HG03060 (cell line): Measurements from ENCODE around the gene TMEM35B.
"Not testable (repeated sequence)": the region's sequence is repeated elsewhere in the genome, so short reads cannot be mapped to it uniquely, and the experiment has no call there.

Experiments used
- ATAC-seq: cut with Tn5 transposase; IDR thresholded peaks from one replicate; pipeline ENCODE4 v1.9.1; 2021; ENCODE audit warnings: low read depth, moderate number of reproducible peaks; ENCODE audit not compliant: unreplicated experiment

Gene TMEM35B

DNA sequence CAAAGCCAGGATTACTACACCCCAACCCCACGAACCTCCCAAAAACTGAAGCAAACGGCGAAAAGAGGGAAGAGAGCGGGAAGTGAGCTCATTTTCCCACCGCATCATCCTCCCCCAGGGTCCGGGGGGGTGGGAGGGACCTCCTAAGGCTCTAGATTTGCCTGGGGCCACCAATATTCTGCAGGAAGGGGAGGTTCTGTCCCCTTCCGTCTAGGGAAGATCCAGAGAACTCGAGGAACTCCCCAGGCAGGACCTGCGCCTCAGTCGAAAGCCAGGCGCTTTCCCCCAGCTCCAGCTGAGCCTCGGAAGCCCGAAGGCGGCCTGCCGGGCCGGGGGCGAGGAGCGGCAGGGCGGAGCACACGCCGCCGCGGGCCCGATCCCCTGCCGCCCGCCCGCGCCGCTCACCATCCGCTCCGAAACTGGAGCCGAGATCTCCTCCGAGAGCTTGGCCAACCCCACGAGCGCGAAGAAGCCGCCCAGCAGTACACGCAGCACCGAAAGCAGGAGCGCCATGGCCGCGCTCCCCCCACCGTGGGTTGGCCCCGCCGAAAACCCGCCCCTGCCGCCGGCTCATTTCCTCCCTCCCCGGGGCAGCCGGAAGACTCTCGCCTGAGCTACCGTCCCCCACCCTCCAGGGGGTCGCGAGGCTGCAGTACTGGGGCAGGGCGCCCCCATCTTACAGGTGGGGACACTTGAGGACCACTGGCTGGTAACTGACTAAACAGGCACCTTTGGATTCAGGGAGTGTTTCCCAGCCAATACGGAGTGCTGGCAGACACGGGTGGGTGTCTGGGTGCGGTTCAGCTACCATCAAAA is at the start of gene TMEM35B:
Gene TMEM35B, minus strand, starts transcription at position 555 of the 816 bp plus-strand sequence. Its CDS starts 42 bp downstream, at position 513.
- ATAC-seq = no peak

DNA sequence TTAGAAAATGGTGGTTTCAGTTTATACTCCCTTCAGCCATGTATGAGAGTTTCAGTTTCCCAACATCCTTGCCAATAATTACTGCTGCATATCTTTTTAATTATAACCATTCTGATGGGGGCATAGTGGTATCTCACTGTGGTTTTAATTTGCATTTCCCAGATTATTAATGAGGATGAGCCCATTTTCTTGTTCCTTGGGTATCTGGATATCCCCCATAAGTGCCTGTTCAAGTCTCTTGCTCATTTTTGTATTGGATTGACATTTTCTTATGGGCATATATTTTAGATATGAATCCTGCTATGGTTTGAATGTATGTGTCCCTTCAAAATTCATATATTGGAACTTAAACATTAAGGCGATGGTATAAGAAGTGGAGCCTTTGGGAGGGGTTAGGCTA is 48.2 kb upstream of the TMEM35B start:
- ATAC-seq = no peak

DNA sequence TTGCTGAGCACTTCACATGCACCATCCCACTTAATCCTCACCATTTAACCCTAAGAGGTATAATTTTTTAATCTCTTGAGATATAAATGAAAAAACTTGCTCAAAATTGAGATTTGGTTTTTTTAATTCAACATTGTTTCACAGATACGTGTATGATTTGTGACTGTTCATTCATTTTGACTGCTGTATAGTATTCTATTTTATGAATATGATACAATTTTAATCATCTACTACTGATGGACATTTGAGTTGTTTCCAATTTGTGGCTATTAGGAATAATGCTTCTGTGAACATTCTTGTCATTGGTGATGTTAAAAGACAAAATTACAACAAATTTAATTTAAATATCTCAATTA is 47.2 kb upstream of the TMEM35B start:
- ATAC-seq = no peak

DNA sequence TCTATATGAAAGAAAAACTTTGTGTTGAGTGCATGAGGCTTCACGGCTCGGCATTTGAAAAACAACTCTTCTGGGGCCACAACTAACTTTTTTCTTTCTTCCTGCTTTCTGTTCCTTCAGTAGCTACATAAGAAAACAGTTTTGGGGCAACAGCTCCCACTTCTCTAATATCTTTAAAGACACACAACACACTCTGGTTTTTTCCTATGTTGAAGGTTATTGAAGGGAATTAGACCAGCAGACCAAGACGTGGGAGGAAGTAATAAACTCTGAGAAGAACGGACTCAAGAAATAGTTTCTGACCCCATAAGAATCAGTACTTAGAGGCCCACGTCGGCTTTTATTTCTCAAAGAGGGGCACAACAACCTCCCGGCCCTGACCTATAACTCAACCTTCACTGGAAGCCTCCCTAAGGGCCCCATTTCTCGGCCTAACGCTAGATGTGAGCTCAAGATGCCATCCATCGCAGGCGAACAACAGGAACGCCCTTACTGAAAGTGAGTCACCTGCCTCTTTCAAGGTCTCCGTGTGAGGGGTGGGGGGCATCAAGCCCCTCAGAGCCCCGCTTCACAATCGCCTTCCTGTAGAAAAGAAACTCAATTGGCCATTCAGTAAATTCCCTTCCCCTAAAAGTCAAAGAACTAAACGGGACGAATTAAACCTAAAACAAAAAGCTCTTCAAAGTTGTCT is 45.8 kb upstream of the TMEM35B start:
- no peak for ATAC-seq

DNA sequence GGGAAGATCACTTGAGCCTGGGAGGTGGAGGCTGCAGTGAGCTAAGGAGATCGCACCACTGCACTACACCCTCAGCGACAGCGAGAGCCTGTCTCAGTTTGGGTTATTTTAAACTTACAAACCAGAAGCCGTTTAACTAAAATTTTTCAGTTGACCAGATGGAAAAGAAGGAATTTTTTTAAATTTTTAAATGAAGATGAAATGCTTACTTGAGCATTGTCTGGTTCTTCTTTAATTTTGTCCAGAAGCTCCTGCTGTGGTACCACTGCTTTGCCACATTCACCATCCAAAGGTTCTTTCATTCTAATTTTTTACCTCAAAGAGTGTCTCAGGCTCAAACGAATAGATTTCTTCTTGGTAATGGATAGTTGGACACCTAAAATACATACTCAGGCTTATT is 45.2 kb upstream of the TMEM35B start:
- ATAC-seq = no peak

DNA sequence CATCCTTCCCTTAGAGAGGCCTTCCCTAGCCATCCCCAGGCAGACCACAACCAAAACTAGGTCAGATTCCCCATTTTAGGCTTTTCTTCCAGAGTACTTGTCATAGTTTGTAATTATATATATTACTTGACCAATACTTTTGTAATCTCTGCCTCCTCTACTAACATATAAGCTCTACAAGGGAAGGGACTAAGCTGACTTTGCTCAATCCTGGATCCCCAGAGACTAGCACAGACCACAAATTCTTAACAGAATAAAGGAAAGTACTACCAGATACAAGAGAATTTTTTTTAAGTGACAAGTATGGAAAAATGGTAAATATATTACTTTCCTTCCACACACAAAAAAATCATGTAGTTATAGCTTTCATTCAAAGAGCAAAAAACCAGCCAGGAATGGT is 44.6 kb upstream of the TMEM35B start:
- ATAC-seq = no peak

DNA sequence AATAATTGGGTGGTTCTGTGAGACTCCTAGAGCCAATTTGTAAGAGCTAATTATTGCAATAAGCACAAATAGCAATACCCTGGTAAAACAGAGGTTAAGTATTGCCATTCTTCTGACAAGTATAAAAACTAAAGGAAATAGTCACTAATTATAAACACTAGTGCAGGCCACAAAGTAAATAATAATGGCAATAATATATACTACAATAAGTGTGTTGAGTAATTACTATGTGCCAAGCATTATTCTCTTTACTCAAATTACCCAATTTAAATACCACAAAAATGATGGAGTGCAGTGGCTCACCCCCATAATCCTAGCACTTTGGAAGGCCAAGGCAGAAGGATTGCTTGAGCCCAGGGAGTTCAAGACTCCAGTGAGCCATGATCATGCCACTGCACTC is 31.3 kb upstream of the TMEM35B start:
- no peak for ATAC-seq

DNA sequence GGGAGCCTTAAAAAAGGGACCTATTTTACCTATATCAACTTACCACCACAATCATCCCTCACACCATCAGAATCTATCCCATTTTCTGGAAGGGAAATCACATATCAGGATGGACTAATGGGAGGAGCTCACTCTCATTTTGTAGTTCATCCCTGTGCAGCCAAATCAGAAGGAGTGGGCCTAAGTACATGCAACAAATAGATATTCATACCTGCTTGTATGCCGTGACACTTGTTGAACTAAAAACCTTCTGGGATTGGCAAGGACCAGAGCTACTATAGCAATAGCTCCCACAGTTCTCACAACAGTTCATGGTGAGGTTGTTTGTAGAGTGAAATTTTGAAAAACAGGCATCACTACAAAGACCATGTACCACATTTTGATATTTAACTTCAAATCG is 29.3 kb upstream of the TMEM35B start:
- no peak for ATAC-seq

DNA sequence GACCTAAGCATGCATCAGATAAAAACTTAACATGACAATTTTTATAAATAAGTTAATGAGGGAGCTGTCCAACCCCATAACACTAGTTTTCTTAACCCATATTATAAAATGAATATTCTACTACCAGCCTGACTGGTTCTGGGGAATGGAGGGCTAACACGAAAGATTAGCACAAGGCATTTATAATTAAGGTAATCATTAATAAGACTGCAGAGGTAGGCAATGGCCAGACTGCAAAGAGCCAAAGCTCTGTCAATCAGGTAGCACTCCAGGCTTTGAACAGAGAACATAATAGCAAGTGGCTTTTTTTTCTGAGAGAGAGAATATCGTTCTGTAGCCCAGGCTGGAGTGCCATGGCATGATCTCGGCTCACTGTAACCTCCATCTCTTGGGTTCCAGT is 20.6 kb upstream of the TMEM35B start:
- ATAC-seq = no peak

DNA sequence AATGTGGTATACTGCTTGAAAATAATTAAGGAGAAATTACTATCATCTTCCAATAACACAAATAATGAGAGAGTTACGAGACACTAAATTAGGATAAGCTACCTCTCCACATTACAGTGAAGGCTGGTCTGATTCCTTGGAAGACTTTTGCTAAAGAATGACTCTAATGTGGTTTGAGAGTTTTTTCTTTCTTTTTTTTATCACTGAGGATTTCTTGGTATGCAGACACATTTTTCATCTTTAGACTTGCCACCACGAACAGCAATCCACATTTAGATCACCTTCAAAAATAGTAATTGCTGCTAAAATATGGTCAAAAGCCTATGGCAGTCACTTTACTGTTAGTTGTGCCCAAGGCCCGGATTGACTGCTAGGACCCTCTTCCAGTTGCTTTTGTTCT is 16.6 kb upstream of the TMEM35B start:
- no peak for ATAC-seq

DNA sequence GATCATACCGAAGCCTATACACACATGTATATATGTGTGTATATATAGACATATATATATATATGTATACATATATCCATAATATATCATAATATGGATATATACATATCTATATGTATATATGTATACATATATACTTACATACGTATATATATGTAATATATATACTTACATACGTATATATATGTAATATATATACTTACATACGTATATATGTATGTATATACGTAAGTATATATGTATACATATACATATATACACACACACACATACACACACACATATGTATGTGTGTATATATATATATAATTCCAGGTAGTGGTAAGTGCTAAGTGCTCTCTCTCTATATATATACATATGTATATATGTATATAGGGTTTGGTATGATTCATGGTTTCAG is 9.7 kb upstream of the TMEM35B start:
- no peak for ATAC-seq

DNA sequence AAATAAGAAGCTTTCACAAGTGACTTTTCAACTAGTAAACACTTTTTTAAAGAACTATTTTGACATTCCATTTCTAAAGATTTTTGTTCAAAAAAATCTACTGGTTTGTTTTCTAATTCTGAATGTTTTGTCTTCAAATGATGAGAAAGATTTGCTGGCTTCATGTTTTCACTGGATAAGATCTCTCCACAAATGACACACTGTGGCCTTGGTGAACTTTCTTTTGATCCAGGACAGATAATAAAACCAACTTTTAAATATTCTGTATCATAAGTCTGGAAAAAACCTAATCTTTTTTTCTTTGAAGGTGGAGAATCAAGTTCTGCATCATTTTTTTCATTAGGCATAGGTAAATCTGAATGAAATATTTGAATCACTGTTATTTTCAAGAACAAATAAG is 3.4 kb upstream of the TMEM35B start:
- ATAC-seq = no peak

DNA sequence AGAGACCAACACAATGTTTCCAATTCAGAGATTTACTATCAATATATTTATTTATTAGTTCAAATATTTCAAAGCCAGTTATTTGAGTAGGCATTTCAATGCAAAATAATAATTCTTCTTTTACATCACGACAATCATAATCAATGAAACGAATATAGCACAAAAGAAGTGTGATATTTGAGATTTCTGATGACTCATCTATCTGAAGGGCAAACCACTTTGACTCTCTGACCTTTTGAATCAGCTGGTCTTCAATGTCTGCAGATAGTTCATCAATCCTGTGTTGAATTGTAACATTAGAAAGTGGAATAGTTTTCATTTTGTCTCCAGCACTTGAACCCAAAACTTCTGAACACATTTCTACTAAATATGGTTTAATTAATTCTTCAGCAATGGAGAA is 3.0 kb upstream of the TMEM35B start:
- no peak for ATAC-seq

DNA sequence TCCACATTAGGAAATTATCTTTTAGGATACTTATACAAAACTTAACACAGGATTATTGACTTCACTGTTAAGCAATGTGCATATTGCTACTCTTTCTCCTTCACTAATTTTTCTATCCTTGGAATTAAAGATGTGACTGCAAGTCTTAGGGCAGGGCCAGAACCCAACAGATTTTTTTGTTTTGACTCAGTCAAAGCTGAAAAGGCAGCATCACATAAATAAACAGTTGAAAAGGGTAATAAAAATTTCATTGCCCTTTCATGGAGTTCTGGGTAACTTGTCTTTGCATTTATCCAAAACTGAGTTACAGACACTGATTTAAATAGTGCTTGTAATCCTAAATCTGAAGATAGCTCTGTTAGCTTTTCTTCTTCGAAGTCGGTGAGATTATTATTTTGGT is 1.9 kb upstream of the TMEM35B start:
- no peak for ATAC-seq

DNA sequence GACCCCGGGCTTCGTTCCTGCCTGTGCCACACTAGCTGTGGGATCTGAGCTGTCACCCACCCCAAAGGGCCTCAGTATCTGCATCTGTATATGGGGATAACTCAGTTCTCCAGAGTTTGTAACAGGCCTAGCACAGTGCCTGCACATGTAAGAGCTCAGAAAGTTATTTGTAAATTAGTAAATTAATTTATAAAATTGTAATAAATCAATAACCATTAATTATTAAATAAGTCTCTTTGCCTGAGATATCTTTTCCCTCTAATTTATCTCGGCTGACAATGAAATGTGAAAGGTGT is 410 bp upstream of the TMEM35B start:
- not testable (repeated sequence) for ATAC-seq

DNA sequence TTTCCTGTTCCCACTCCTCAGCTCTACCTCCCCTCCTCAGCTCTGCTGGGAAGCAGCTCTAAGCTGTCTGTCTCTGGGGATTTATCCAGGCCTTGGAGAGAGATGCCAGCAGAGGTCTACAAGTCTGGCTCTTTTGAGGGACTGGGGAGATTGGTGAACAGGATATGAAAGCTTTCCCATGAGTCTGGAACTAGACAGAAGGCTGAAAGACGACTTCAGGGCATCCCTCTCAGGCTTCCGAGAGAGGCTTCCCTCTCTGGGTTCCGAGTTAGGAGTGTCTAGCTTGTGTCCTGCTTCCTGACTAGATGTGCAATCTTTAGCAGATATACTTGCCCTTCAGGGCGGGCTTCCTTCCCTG is 733 bp downstream of the TMEM35B start:
- no peak for ATAC-seq

DNA sequence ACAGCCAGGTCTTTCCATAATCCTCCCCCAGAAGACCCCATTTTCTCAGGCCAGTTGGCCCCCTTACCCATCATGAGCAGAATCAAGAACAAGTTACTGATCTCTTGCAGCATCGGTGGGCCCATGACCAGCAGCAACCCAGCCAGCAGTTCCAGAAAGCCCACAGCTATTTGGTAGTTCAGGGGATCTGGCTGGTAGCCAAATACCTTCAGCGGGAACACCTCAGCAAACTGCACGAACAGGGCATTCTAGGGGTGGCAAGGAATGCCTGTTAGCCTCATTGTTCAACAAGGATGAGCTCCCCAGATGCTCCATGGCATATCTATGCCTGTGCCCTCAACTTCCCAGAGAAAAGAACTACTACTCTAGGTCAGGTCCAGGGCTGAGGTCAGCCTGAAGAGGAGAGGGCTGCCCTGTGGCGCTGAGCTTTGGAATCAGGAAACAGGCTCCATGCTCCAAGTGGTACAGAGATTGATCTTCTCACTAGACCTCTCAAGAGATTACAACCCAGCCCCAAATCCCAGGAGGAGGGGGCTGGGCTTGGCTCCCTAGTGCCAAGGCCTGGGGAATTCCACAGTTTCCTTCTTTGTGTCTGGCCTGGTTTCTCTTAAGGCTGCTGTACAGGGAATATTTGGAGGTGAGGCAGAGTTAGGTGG is 1.3 kb downstream of the TMEM35B start:
- ATAC-seq = no peak

DNA sequence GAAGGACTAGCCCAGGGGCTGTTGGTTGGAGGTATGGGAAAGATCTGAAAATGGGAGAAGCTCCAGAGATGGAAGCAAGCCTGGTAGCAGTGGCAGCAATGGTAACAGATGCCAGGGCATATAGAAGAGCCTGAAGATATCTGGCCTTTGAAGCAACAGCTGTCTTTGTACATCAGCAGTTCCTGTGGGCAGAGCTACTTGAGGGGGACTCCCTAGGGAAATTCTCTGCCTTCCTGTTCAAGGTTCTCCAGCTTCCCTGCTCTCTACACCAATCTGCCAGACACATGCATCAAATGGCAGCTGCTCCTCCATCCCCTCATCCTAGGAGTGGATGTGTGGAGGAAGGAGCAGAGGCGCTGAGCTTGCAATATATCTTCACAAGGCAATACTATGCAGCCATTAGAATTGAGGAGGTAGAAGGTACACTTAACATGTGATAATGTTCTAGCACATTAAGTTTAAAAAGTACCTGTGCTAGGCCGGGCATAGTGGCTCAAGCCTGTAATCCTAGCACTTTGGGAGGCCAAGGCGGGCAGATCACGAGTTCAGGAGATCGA is 2.2 kb downstream of the TMEM35B start:
- ATAC-seq = no peak

DNA sequence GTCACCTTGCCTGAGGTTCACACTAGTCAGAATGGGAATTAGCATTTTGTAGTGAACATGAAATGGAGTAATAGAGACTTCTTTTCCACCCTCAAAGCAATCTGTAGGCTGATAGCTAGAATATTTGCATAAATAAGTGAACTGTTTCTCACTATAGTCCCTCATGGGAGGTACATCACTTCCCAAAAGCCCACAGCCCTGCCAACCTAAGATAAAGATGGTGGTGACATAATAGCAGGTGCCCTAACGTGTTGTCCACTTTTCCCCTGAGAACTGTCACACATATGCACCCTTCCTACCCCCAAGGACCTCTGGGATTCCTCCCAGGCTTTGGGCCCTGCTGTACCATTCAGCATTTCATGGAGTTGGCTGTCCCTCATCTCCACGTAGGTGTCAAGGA is 4.4 kb downstream of the TMEM35B start:
- no peak for ATAC-seq

DNA sequence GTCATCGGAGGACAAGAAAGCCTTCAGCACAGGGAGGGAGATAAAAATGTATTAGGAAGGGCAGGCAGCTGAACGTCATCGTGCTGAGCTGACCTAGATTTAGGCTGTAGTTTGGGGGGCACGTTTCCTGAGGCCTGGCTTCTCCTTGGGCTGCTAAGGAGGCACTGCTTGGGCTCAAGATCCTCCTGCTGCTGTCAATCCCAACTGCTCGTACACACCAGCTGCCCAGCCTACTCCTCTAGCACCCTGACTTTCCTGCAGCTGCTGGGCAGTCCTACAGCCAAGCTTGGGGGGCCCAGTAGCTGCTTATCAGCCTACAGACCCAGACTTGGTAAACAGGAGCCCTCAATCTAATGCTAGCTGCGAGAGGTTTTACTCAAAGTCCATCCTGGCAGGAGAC is 6.2 kb downstream of the TMEM35B start:
- no peak for ATAC-seq

DNA sequence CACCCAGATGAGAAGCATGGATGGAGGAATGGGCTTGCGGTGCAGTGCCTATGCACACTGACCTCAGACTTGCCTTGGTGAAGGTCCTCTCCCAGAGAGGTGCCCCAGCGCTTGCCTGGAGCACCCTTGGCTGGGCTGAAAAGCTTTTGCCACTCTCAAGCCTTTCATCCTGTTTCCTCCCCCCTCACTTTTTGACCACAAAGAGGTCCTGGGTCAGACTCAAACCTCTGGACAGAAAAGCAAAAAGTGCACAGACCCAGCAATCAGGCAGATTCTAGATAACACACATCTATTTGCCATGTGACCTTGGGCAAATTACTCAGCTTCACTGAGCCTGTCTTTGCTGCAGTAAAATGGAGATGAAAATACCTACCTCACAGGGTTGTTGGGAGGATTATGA is 7.3 kb downstream of the TMEM35B start:
- ATAC-seq = no peak

DNA sequence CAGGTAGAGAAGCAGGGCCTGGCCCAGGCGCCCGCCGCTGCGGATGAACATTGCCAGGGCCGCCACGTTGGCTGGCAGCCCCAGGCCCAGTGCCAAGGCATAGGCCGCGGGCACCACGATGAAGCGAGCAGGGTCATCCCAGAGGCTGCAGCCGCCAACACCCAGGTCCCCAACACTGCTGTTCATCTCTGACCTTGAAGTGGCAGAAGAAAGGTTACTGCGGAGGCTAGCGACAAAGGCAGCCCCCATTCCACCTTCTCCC is 8.0 kb downstream of the TMEM35B start:
- no peak for ATAC-seq
